ENCODE measurements around the gene DNAJC8.

DNAJC8 gene

GRCh38 chr1:28244549-28245251 lies 11.9 kb upstream of the DNAJC8 start:
- POLR2A ChIA-PET, result interaction anchor here (0.6 to 1.3 kb wide), 2 partner anchors 12 to 259 kb away, joined by 3 to 5 read pairs; no protein-coding TSS in a partner anchor
- peak overlapping the region in 4 of 7 experiments; percentile 12 to 52 (median 33) for H3K4me3 ChIP-seq (ENCODE audit: control insufficient read depth in 1 of 7, extremely low read depth in 1 of 7, insufficient read depth in 4 of 7, low read depth in 2 of 7, low read length in 6 of 7)
- no peaks in the 10 kb centered on the region for H3K9me3 ChIP-seq (ENCODE audit: control extremely low read depth in 1 of 5, control insufficient read depth in 4 of 5, insufficient read depth in 2 of 5, low read depth in 1 of 5, low read length in 4 of 5)
- peaks cover 0 to 8% (median 3%) of the 10 kb centered on the region in 4 experiments for H3K36me3 ChIP-seq (ENCODE audit: control insufficient read depth in 4 of 4, insufficient read depth in 4 of 4, low read length in 3 of 4)
- H3K27me3 ChIP-seq (replicated peaks in 2 of 5; ENCODE audit: control insufficient read depth in 4 of 5, insufficient read depth in 5 of 5, low read length in 4 of 5), result no peaks in the 10 kb centered on the region
- CTCF ChIA-PET, result interaction anchor here (0.7 to 1.1 kb wide), 2 partner anchors 99 to 250 kb away, joined by 3 read pairs; no protein-coding TSS in a partner anchor
- peak in 2 of 3 donors; percentile 34 to 47 for DNase-seq
- peak overlapping the region in 1 of 2 experiments; percentile 36 for H3K27ac ChIP-seq (ENCODE audit: insufficient read depth in 1 of 2, low read depth in 1 of 2, low read length in 2 of 2, poor library complexity in 1 of 2, severe bottlenecking in 2 of 2)
- WGBS (ENCODE audit: insufficient coverage), result 59% methylated on average over 10 of the region's 13 CpGs
- peaks cover 33 to 60% (median 56%) of the 10 kb centered on the region in 4 experiments for H3K4me1 ChIP-seq (ENCODE audit: control extremely low read depth in 1 of 4, control insufficient read depth in 4 of 4, insufficient read depth in 4 of 4, low read length in 3 of 4)

GRCh38 chr1:28243685-28244311 lies 11.0 kb upstream of the DNAJC8 start:
- Histone ChIP-seq H3K4me1 (ENCODE audit: control extremely low read depth in 1 of 4, control insufficient read depth in 4 of 4, insufficient read depth in 4 of 4, low read length in 3 of 4) (peaks cover 31 to 51% (median 47%) of the 10 kb centered on the region in 4 experiments), H3K27me3 (replicated peaks in 2 of 5; ENCODE audit: control insufficient read depth in 4 of 5, insufficient read depth in 5 of 5, low read length in 4 of 5) (no peaks in the 10 kb centered on the region), H3K27ac (ENCODE audit: insufficient read depth in 1 of 2, low read depth in 1 of 2, low read length in 2 of 2, poor library complexity in 1 of 2, severe bottlenecking in 2 of 2) (peak overlapping the region in 1 of 2 experiments; percentile 36), H3K4me3 (ENCODE audit: control insufficient read depth in 1 of 7, extremely low read depth in 1 of 7, insufficient read depth in 4 of 7, low read depth in 2 of 7, low read length in 6 of 7) (peak overlapping the region in 3 of 7 experiments; percentile 11 to 54 (median 20)), H3K36me3 (ENCODE audit: control insufficient read depth in 4 of 4, insufficient read depth in 4 of 4, low read length in 3 of 4) (peaks cover 0 to 11% (median 4%) of the 10 kb centered on the region in 4 experiments), H3K9me3 (ENCODE audit: control extremely low read depth in 1 of 5, control insufficient read depth in 4 of 5, insufficient read depth in 2 of 5, low read depth in 1 of 5, low read length in 4 of 5) (no peaks in the 10 kb centered on the region)
- WGBS (ENCODE audit: insufficient coverage), result no CpG with 5 or more reads among the region's 2 CpGs
- peak in 2 of 3 donors; percentile 14 to 18 for DNase-seq
- POLR2A ChIA-PET, result interaction anchor here (0.7 kb wide), 1 partner anchor 942 kb away, joined by 3 read pairs; no protein-coding TSS in a partner anchor
- CTCF ChIA-PET, result interaction anchor here (1.1 to 1.5 kb wide), 2 partner anchors 34 to 100 kb away, joined by 3 read pairs; no protein-coding TSS in a partner anchor

- WGBS (ENCODE audit: insufficient coverage), result 95% methylated on average over 9 of the region's 10 CpGs
- H3K9me3 ChIP-seq (ENCODE audit: control extremely low read depth in 1 of 5, control insufficient read depth in 4 of 5, insufficient read depth in 2 of 5, low read depth in 1 of 5, low read length in 4 of 5), result no peaks in the 10 kb centered on the region
- no peak overlapping the region for H3K27ac ChIP-seq (ENCODE audit: insufficient read depth in 1 of 2, low read depth in 1 of 2, low read length in 2 of 2, poor library complexity in 1 of 2, severe bottlenecking in 2 of 2)
- peaks cover 27 to 49% (median 41%) of the 10 kb centered on the region in 4 experiments for H3K4me1 ChIP-seq (ENCODE audit: control extremely low read depth in 1 of 4, control insufficient read depth in 4 of 4, insufficient read depth in 4 of 4, low read length in 3 of 4)
- H3K4me3 ChIP-seq (ENCODE audit: control insufficient read depth in 1 of 7, extremely low read depth in 1 of 7, insufficient read depth in 4 of 7, low read depth in 2 of 7, low read length in 6 of 7), result no peak overlapping the region
- ChIA-PET POLR2A (no interaction called here), CTCF (no interaction called here)
- no peak for DNase-seq
- H3K36me3 ChIP-seq (ENCODE audit: control insufficient read depth in 4 of 4, insufficient read depth in 4 of 4, low read length in 3 of 4), result peaks cover 0 to 19% (median 12%) of the 10 kb centered on the region in 4 experiments
- H3K27me3 ChIP-seq (replicated peaks in 2 of 5; ENCODE audit: control insufficient read depth in 4 of 5, insufficient read depth in 5 of 5, low read length in 4 of 5), result no peaks in the 10 kb centered on the region
These were observed 8.9 kb upstream of the DNAJC8 start for GRCh38 chr1:28241638-28242241.

GRCh38 chr1:28240024-28240423 lies 7.2 kb upstream of the DNAJC8 start:
- ChIA-PET CTCF (no interaction called here), POLR2A (no interaction called here)
- H3K4me3 ChIP-seq (ENCODE audit: control insufficient read depth in 1 of 7, extremely low read depth in 1 of 7, insufficient read depth in 4 of 7, low read depth in 2 of 7, low read length in 6 of 7), result no peak overlapping the region
- no peaks in the 10 kb centered on the region for H3K27me3 ChIP-seq (replicated peaks in 2 of 5; ENCODE audit: control insufficient read depth in 4 of 5, insufficient read depth in 5 of 5, low read length in 4 of 5)
- H3K4me1 ChIP-seq (ENCODE audit: control extremely low read depth in 1 of 4, control insufficient read depth in 4 of 4, insufficient read depth in 4 of 4, low read length in 3 of 4), result peaks cover 30 to 51% (median 37%) of the 10 kb centered on the region in 4 experiments
- peaks cover 0 to 19% (median 12%) of the 10 kb centered on the region in 4 experiments for H3K36me3 ChIP-seq (ENCODE audit: control insufficient read depth in 4 of 4, insufficient read depth in 4 of 4, low read length in 3 of 4)
- DNase-seq, result no peak
- WGBS (ENCODE audit: insufficient coverage), result 100% methylated on average over 4 of the region's 4 CpGs
- H3K27ac ChIP-seq (ENCODE audit: insufficient read depth in 1 of 2, low read depth in 1 of 2, low read length in 2 of 2, poor library complexity in 1 of 2, severe bottlenecking in 2 of 2), result no peak overlapping the region
- H3K9me3 ChIP-seq (ENCODE audit: control extremely low read depth in 1 of 5, control insufficient read depth in 4 of 5, insufficient read depth in 2 of 5, low read depth in 1 of 5, low read length in 4 of 5), result no peaks in the 10 kb centered on the region

- ChIA-PET POLR2A (interaction anchor here (0.7 kb wide), 1 partner anchor 29 kb away, joined by 3 read pairs; no protein-coding TSS in a partner anchor), CTCF (interaction anchor here (0.9 to 3.2 kb wide), 2 partner anchors 10 to 25 kb away, joined by 4 to 12 read pairs; no protein-coding TSS in a partner anchor)
- no peak for DNase-seq
- Histone ChIP-seq H3K27ac (ENCODE audit: insufficient read depth in 1 of 2, low read depth in 1 of 2, low read length in 2 of 2, poor library complexity in 1 of 2, severe bottlenecking in 2 of 2) (no peak overlapping the region), H3K27me3 (replicated peaks in 2 of 5; ENCODE audit: control insufficient read depth in 4 of 5, insufficient read depth in 5 of 5, low read length in 4 of 5) (no peaks in the 10 kb centered on the region), H3K4me3 (ENCODE audit: control insufficient read depth in 1 of 7, extremely low read depth in 1 of 7, insufficient read depth in 4 of 7, low read depth in 2 of 7, low read length in 6 of 7) (no peak overlapping the region), H3K36me3 (ENCODE audit: control insufficient read depth in 4 of 4, insufficient read depth in 4 of 4, low read length in 3 of 4) (peaks cover 0 to 19% (median 12%) of the 10 kb centered on the region in 4 experiments), H3K9me3 (ENCODE audit: control extremely low read depth in 1 of 5, control insufficient read depth in 4 of 5, insufficient read depth in 2 of 5, low read depth in 1 of 5, low read length in 4 of 5) (no peaks in the 10 kb centered on the region), H3K4me1 (ENCODE audit: control extremely low read depth in 1 of 4, control insufficient read depth in 4 of 4, insufficient read depth in 4 of 4, low read length in 3 of 4) (peaks cover 22 to 42% (median 27%) of the 10 kb centered on the region in 4 experiments)
- WGBS (ENCODE audit: insufficient coverage), result 100% methylated on average over 1 of the region's 2 CpGs
These were observed 6.2 kb upstream of the DNAJC8 start for GRCh38 chr1:28239004-28239403.

- Histone ChIP-seq H3K36me3 (ENCODE audit: control insufficient read depth in 4 of 4, insufficient read depth in 4 of 4, low read length in 3 of 4) (peaks cover 0 to 19% (median 12%) of the 10 kb centered on the region in 4 experiments), H3K4me1 (ENCODE audit: control extremely low read depth in 1 of 4, control insufficient read depth in 4 of 4, insufficient read depth in 4 of 4, low read length in 3 of 4) (peaks cover 16 to 35% (median 22%) of the 10 kb centered on the region in 4 experiments), H3K4me3 (ENCODE audit: control insufficient read depth in 1 of 7, extremely low read depth in 1 of 7, insufficient read depth in 4 of 7, low read depth in 2 of 7, low read length in 6 of 7) (peak overlapping the region; percentile 73 to 99 (median 96)), H3K27ac (ENCODE audit: insufficient read depth in 1 of 2, low read depth in 1 of 2, low read length in 2 of 2, poor library complexity in 1 of 2, severe bottlenecking in 2 of 2) (peak overlapping the region; percentile 69 to 88), H3K9me3 (ENCODE audit: control extremely low read depth in 1 of 5, control insufficient read depth in 4 of 5, insufficient read depth in 2 of 5, low read depth in 1 of 5, low read length in 4 of 5) (no peaks in the 10 kb centered on the region), H3K27me3 (replicated peaks in 2 of 5; ENCODE audit: control insufficient read depth in 4 of 5, insufficient read depth in 5 of 5, low read length in 4 of 5) (no peaks in the 10 kb centered on the region)
- 20% methylated on average over 15 of the region's 20 CpGs for WGBS (ENCODE audit: insufficient coverage)
- POLR2A ChIA-PET, result no interaction called here
- peak in 1 of 3 donors; percentile 26 for DNase-seq
- CTCF ChIA-PET, result interaction anchor here (1.4 to 3.2 kb wide), 3 partner anchors 9 to 92 kb away, joined by 4 to 12 read pairs (median 5); partner anchors contain the start of gene MED18
These were observed 4.0 kb upstream of the DNAJC8 start for GRCh38 chr1:28236656-28237322.
